RWPE2 (cell line): Measurements from ENCODE around the gene MBNL1.

Experiments used
- ATAC-seq: fragments of 200-7000 bp; cut with Tn5 transposase; 3 replicates; pipeline ENCODE4 v1.9.1; 2021; ENCODE audit warnings: low read depth
- DNase-seq: peaks from one replicate; pipeline ENCODE4 v3.0.0-alpha.2; 2020; ENCODE audit warnings: low spot score
- H3K27ac ChIP-seq: fragments of 450-650 bp; 2 replicates; pipeline ENCODE4 v1.5.1; 2017; ENCODE audit warnings: mild to moderate bottlenecking; ENCODE audit not compliant: poor library complexity, severe bottlenecking
- H3K27me3 ChIP-seq: fragments of 250-450 bp; sonication (Bioruptor Pico); 2 replicates; pipeline ENCODE4 v1.5.1; 2021; ENCODE audit warnings: mild to moderate bottlenecking, moderate library complexity; ENCODE audit not compliant: insufficient read depth, poor library complexity, severe bottlenecking
- H3K36me3 ChIP-seq: fragments of 250-450 bp; sonication (Bioruptor Pico); 2 replicates; pipeline ENCODE4 v1.5.1; 2020; ENCODE audit warnings: low read depth, mild to moderate bottlenecking, moderate library complexity
- H3K4me1 ChIP-seq: fragments of 250-450 bp; sonication (Bioruptor Pico); 2 replicates; pipeline ENCODE4 v1.5.1; 2021; ENCODE audit warnings: mild to moderate bottlenecking, moderate library complexity; ENCODE audit not compliant: insufficient read depth, poor library complexity, severe bottlenecking
- H3K4me3 ChIP-seq: fragments of 250-450 bp; sonication (Bioruptor Pico); 2 replicates; pipeline ENCODE4 v1.5.1; 2021; ENCODE audit warnings: mild to moderate bottlenecking, moderate library complexity; ENCODE audit not compliant: severe bottlenecking
- H3K9me3 ChIP-seq: fragments of 250-450 bp; sonication (Bioruptor Pico); 2 replicates; pipeline ENCODE4 v1.5.1; 2021; ENCODE audit warnings: mild to moderate bottlenecking, moderate library complexity; ENCODE audit not compliant: severe bottlenecking
- TF ChIP-seq, protein P1 (sequence below): fragments of 450-650 bp; IDR thresholded peaks from one replicate; pipeline ENCODE4 v1.5.1; 2017; ENCODE audit warnings: mild to moderate bottlenecking, moderate library complexity; ENCODE audit not compliant: poor library complexity, severe bottlenecking

The MBNL1 gene

DNA sequence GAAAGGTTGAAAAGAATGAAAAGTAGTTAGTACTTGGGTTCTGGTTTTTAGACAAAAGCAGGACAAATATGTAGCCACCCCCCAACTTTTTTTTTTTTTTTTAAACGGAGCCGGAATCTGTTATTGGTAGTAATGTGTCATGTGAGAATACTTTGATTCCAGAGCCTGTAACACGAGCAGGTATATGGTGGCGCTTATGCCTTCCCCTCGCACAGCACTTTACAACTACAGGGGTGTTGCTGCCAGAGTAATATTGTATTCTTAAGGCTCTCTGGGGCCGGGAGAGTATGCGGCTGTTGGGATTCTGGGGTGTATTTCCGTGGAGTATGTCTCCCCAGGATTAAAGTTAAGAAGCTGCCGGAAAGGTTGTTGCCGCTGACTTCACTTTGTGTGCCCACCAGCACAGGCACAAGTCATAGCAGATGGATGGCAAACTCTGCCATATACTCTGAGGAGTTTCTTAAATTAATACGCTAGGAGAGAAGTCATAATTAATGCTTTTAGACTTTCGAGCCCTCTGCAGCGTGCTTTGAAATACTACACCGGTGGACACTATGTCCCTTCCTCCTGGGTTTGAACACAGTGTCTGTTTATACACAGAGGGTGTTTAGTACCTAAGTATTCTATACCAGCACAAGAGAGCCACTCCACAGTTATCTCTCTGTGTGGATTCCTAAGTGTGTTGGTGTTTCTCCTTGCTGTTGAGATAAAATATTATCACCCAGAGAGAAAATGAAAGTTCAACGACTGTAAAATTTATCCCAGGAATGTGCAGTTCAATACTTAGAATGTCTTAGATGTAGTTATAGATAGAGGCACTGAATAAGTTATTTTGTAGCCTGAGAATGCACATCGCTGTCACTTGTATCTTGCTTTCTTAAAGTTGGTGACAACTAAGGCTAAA lies 1.4 kb downstream of the MBNL1 start:
- no peaks in the 10 kb centered on the region for H3K27me3 ChIP-seq
- peak; percentile 43 for ATAC-seq
- DNase-seq, result no peak
- TF ChIP-seq, protein P1, sequence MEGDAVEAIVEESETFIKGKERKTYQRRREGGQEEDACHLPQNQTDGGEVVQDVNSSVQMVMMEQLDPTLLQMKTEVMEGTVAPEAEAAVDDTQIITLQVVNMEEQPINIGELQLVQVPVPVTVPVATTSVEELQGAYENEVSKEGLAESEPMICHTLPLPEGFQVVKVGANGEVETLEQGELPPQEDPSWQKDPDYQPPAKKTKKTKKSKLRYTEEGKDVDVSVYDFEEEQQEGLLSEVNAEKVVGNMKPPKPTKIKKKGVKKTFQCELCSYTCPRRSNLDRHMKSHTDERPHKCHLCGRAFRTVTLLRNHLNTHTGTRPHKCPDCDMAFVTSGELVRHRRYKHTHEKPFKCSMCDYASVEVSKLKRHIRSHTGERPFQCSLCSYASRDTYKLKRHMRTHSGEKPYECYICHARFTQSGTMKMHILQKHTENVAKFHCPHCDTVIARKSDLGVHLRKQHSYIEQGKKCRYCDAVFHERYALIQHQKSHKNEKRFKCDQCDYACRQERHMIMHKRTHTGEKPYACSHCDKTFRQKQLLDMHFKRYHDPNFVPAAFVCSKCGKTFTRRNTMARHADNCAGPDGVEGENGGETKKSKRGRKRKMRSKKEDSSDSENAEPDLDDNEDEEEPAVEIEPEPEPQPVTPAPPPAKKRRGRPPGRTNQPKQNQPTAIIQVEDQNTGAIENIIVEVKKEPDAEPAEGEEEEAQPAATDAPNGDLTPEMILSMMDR, result no peak
- peak overlapping the region; percentile 92 for H3K27ac ChIP-seq
- peaks cover 10% of the 10 kb centered on the region for H3K36me3 ChIP-seq
- H3K4me3 ChIP-seq, result peak overlapping the region; percentile 84
- H3K9me3 ChIP-seq, result no peaks in the 10 kb centered on the region
- peaks cover 50% of the 10 kb centered on the region for H3K4me1 ChIP-seq

DNA sequence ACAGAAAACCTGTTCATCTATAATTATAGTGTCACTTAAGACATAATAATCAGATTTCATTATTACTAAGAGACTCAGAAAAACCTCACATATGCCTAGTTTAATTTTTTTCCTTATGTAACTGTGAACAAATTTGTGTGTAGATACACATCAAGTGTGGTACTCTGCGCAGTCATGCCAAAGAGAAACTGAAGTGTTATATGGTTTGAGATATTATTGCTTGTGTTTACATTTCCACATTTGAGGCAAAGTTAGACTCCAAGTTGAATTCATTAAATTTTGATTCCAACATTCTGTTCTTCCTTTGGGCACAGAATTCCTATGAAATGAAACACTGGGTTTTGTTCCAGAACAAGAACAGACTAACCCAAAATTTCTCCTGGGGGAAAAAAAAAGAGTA lies 2.2 kb downstream of the MBNL1 start:
- no peaks in the 10 kb centered on the region for H3K27me3 ChIP-seq
- H3K36me3 ChIP-seq, result peaks cover 10% of the 10 kb centered on the region
- H3K9me3 ChIP-seq, result no peaks in the 10 kb centered on the region
- H3K4me1 ChIP-seq, result peaks cover 50% of the 10 kb centered on the region
- ATAC-seq (no peak), DNase-seq (no peak)
- peak overlapping the region; percentile 92 for H3K27ac ChIP-seq
- H3K4me3 ChIP-seq, result peak overlapping the region; percentile 84
- TF ChIP-seq, protein P1, result no peak

DNA sequence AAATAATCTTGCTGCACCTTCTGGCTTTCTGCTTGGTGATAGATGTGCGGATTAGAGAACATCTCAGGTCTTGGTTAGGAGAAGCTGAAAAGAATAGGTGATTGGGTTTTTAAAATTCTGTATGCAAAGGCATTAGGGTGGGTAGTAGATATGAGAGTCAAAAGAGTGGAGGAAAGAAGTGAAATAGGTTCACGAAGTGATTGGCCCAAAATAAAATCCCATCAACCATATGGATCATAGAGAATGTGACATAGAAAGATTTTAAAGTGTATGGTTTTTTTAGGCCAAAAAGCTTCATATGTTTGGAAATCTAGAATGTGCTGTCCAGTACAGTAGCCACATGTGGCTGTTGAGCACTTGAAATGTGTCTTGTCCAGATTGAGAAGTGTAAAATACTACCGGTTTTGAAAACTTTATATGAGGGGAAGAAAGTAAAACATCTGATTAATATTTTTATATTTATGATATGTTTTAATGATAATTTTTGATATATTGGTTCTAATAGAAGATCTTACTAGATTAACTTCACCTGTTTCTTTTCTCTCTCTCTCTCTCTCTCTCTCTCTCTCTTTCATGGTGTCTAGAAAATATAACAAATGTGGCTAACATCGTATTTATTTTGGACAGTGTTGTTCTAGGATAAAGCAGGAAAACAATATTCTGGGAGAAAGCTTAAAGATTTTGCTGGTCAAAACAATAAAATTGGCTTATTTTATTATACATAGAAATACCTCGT lies 2.9 kb downstream of the MBNL1 start:
- peak overlapping the region; percentile 92 for H3K27ac ChIP-seq
- TF ChIP-seq, protein P1, result no peak
- H3K27me3 ChIP-seq, result no peaks in the 10 kb centered on the region
- peaks cover 2% of the 10 kb centered on the region for H3K9me3 ChIP-seq
- DNase-seq (no peak), ATAC-seq (no peak)
- no peak overlapping the region for H3K4me3 ChIP-seq
- peaks cover 10% of the 10 kb centered on the region for H3K36me3 ChIP-seq
- peaks cover 45% of the 10 kb centered on the region for H3K4me1 ChIP-seq

DNA sequence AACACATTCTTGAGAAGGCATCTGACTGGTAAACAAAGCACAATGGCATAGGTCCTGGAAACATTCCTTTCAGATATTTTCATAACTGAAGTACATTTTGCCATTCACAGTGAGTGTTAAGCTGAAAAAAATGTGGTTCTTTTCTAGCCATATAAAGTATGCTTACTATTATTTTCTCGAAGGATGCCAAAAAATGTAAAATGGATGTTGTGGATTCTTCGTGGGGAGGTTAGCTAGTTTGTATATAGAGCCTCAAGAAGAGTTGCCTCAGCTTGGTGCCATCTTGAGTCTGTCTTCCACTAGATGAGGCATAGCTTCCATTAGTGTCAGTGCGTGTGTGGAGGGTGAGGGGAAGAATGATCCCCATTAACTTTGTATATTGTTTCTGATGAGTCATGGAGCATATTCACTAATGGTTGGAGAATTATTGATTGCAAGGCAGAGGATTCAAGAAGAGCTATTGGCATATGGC lies 4.1 kb downstream of the MBNL1 start:
- TF ChIP-seq, protein P1, result no peak
- H3K9me3 ChIP-seq, result peaks cover 2% of the 10 kb centered on the region
- peak overlapping the region; percentile 36 for H3K27ac ChIP-seq
- no peak overlapping the region for H3K4me3 ChIP-seq
- ATAC-seq, result no peak
- H3K27me3 ChIP-seq, result no peaks in the 10 kb centered on the region
- DNase-seq, result no peak
- peaks cover 10% of the 10 kb centered on the region for H3K36me3 ChIP-seq
- H3K4me1 ChIP-seq, result peaks cover 35% of the 10 kb centered on the region
